Measurements from ENCODE around the gene DLGAP1.

Gene DLGAP1

DNA sequence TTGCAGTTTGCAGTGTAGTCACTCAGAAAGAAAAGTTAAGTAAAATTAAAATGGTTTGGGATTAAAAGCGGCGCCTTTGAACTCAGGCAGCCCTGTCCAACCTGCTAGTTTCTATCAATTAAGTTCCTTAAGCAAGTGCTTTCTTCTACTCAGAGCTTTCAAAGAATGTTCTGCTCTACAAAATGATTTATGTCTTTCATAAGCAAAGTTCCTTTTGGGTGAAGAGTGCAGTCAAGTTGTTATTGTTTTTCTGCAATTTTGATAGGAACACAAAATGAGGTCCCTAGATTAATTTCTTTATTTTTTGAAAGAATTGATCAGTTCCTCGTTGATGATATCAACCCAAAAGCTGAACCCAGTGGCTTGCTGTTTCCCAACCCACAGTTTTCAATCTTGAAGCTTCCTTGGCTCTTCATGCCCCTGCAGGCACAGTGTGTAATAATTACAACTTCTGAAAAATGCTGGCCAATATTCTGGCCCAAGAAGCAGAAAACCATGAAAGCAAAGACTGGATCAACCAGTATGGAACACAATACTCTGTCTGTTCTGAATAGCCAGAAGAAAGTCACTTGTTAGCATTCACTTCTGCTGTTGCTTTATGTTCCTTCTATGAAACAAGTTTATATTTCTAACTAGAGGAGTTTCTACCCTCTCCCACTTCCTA lies 916.0 kb downstream of the DLGAP1 start:
- H3K36me3 Mint-ChIP-seq (ENCODE audit: low read depth), result peaks cover 4% of the 10 kb centered on the region
- no peak overlapping the region for H3K27ac Mint-ChIP-seq
- DNase-seq, result no peak

DNA sequence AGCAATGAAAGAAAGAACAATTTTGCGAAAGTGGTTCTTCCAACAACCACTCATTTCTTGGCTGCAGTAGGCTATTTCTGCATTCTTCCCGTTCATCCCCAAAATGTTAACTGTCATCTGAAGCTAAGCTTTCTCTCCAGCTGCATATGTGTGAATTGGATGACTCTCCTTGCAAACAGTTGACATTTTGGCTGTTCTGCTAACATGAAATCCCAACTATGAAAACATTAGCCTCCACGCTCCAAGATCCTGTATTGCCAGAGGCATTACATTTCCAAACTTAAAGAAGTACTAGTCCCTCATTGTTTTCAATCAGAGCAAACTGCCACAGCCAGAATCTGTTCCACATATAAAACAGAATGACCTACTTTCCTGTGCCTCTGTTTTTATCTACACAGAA lies 916.7 kb downstream of the DLGAP1 start:
- Mint-ChIP-seq H3K27ac (no peak overlapping the region), H3K4me3 (no peak overlapping the region), H3K9me3 (peaks cover 5% of the 10 kb centered on the region), H3K27me3 (ENCODE audit: low read depth, poor library complexity) (no peaks in the 10 kb centered on the region), H3K4me1 (peaks cover 11% of the 10 kb centered on the region), H3K36me3 (ENCODE audit: low read depth) (peaks cover 9% of the 10 kb centered on the region)
- DNase-seq, result no peak
- TF ChIP-seq, protein P1, sequence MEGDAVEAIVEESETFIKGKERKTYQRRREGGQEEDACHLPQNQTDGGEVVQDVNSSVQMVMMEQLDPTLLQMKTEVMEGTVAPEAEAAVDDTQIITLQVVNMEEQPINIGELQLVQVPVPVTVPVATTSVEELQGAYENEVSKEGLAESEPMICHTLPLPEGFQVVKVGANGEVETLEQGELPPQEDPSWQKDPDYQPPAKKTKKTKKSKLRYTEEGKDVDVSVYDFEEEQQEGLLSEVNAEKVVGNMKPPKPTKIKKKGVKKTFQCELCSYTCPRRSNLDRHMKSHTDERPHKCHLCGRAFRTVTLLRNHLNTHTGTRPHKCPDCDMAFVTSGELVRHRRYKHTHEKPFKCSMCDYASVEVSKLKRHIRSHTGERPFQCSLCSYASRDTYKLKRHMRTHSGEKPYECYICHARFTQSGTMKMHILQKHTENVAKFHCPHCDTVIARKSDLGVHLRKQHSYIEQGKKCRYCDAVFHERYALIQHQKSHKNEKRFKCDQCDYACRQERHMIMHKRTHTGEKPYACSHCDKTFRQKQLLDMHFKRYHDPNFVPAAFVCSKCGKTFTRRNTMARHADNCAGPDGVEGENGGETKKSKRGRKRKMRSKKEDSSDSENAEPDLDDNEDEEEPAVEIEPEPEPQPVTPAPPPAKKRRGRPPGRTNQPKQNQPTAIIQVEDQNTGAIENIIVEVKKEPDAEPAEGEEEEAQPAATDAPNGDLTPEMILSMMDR (IDR thresholded peaks at IDR 0.05), result no peak

More for the DNA sequence above, 916.0 kb downstream of the DLGAP1 start:
- peaks cover 5% of the 10 kb centered on the region for H3K9me3 Mint-ChIP-seq
- peaks cover 11% of the 10 kb centered on the region for H3K4me1 Mint-ChIP-seq
- no peaks in the 10 kb centered on the region for H3K27me3 Mint-ChIP-seq (ENCODE audit: low read depth, poor library complexity)
- TF ChIP-seq, protein P1 (IDR thresholded peaks at IDR 0.05), result no peak
- no peak overlapping the region for H3K4me3 Mint-ChIP-seq

DNA sequence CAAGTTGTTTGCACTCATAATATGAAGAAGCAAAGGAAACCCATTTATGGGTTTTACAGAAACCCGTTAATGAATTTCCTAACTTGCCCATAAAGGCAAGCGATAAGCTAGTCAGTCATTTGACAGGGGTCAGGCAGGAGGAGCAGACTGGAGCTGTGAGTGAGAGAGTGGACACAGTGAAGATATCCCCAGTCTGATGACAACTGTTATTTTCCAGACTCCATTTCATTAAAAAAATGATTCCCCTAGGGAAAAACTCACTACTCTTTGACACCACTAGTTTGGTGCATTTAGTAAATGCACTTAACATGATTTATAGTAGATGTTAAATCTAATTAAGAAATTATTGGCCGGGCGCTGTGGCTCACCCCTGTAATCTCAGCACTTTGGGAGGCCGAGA lies 924.3 kb downstream of the DLGAP1 start:
- H3K4me3 Mint-ChIP-seq, result no peak overlapping the region
- H3K4me1 Mint-ChIP-seq, result peaks cover 22% of the 10 kb centered on the region
- H3K27me3 Mint-ChIP-seq (ENCODE audit: low read depth, poor library complexity), result peaks cover 3% of the 10 kb centered on the region
- peaks cover 9% of the 10 kb centered on the region for H3K36me3 Mint-ChIP-seq (ENCODE audit: low read depth)
- H3K27ac Mint-ChIP-seq, result no peak overlapping the region
- H3K9me3 Mint-ChIP-seq, result peaks cover 5% of the 10 kb centered on the region
- TF ChIP-seq, protein P1 (IDR thresholded peaks at IDR 0.05), result no peak
- no peak for DNase-seq

DNA sequence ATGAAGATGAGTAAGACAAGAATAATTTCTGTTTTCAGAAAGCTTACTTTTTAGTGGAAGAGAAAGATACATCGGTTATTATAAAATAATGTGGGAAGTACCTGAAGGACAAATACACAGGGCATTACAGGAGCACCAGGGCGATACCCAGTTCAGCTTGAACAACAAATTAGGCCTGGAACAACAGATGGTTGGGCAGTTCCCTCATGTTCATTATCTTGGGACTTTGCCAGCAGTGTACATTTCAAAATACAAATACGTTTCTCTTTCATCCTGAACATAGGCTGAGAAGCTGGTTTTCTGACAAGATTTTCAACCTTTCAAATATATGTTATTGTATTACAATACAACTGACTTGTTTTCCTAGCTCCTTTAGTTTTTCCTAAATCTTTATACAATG lies 925.5 kb downstream of the DLGAP1 start:
- peaks cover 3% of the 10 kb centered on the region for H3K27me3 Mint-ChIP-seq (ENCODE audit: low read depth, poor library complexity)

DNA sequence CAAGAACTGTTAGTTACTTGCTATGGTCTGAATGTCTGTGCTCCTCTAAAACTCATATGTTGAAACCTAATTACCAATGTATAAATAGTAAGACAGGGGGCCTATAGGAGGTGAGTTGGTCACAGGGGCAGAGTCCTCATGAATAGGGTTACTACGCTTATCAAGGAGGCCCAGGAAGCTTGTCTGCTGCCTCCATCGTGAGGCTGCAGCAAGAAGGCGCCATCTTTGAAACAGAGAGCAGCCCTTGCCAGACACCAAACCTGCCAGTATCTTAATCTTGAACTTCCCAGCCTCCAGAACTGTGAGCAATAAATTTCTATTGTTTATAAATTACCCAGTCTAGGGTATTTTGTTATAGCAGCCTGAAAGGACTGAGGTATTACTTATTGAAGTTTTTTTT lies 926.0 kb downstream of the DLGAP1 start:
- Mint-ChIP-seq H3K4me3 (no peak overlapping the region), H3K36me3 (ENCODE audit: low read depth) (peaks cover 5% of the 10 kb centered on the region), H3K27me3 (ENCODE audit: low read depth, poor library complexity) (peaks cover 3% of the 10 kb centered on the region), H3K4me1 (peaks cover 25% of the 10 kb centered on the region), H3K27ac (no peak overlapping the region), H3K9me3 (peaks cover under 1% of the 10 kb centered on the region)
- TF ChIP-seq, protein P1 (IDR thresholded peaks at IDR 0.05), result no peak
- DNase-seq, result no peak

More for the DNA sequence above, 925.5 kb downstream of the DLGAP1 start:
- no peak for DNase-seq
- Mint-ChIP-seq H3K4me1 (peaks cover 25% of the 10 kb centered on the region), H3K4me3 (no peak overlapping the region), H3K9me3 (no peaks in the 10 kb centered on the region), H3K36me3 (ENCODE audit: low read depth) (peaks cover 5% of the 10 kb centered on the region), H3K27ac (no peak overlapping the region)
- TF ChIP-seq, protein P1 (IDR thresholded peaks at IDR 0.05), result no peak

DNA sequence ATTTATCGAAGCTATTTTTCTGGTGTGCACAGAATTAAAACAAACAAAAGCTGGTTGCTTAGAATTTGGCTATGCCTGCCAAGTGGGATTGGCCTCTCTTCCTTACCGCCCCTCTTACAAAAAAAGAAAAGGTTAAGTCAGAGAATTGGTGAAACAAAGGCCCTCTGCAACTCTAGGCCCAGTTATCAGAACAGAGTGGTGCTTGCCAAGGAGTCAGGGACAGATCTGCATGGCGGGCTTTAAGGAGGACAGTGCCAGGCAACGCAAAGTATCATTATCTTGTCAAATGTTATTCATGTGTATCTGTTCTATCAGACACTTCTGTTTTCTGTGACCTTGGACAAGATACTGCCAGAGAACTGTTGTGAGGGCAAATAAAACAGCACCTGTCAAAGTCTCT lies 926.9 kb downstream of the DLGAP1 start:
- DNase-seq, result no peak
- Mint-ChIP-seq H3K27me3 (ENCODE audit: low read depth, poor library complexity) (peaks cover 3% of the 10 kb centered on the region), H3K27ac (no peak overlapping the region), H3K4me1 (peaks cover 25% of the 10 kb centered on the region), H3K9me3 (peaks cover 9% of the 10 kb centered on the region), H3K36me3 (ENCODE audit: low read depth) (peaks cover 6% of the 10 kb centered on the region), H3K4me3 (no peak overlapping the region)
- TF ChIP-seq, protein P1 (IDR thresholded peaks at IDR 0.05), result no peak

All from nephron progenitor cell (in vitro differentiated cells).